Stimulated activated CD8-positive, alpha-beta memory T cell treated with anti-CD3 and anti-CD28 coated beads, Interleukin-4, amount 100 ng/mL, for 24 hours (primary cell): ENCODE measurements around the gene ACTR3.

Experiments used
- DNase-seq: peaks from one replicate; pipeline ENCODE4 v3.0.0-alpha.2; 2020; ENCODE audit warnings: low read depth

The ACTR3 gene

DNA sequence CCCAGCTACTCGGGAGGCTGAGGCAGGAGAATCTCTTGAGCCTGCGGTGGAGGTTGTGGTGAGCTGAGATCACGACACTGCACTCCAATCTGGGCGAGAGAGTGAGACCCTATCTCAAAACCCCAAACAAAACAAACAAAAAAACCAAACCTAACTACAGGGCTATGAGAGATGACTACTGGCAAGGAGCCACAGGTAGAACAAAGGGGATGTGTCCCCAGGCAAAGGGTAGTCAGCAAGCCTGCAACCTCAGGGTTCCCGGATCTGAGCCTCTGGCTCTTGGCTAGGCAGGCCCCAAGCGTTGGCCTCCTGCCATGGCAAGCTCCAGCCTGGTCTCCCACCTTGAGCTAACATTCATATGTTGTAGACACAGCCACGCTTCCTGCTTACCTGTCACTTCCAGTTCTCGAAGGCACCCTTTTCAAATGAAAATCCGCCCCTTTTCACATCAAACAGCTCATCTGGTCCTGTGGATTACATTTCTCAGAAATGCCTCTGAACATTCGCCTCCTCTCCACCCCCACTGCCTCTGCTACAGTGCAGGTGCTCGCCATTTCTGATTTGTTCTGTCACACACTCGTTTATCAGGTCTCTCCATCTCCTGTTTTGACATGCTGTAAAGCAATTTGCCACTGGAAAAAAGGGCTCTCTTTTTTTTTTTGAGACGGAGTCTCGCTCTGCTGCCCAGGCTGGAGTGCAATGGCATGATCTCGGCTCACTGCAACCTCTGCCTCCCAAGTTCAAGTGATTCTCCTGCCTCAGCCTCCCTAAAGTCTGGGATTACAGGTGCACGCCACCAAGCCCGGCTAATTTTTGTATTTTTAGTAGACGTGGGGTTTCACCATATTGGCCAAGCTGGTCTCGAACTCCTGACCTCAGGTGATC, 13.1 kb upstream of the ACTR3 start:
- peak; percentile 19 for DNase-seq

DNA sequence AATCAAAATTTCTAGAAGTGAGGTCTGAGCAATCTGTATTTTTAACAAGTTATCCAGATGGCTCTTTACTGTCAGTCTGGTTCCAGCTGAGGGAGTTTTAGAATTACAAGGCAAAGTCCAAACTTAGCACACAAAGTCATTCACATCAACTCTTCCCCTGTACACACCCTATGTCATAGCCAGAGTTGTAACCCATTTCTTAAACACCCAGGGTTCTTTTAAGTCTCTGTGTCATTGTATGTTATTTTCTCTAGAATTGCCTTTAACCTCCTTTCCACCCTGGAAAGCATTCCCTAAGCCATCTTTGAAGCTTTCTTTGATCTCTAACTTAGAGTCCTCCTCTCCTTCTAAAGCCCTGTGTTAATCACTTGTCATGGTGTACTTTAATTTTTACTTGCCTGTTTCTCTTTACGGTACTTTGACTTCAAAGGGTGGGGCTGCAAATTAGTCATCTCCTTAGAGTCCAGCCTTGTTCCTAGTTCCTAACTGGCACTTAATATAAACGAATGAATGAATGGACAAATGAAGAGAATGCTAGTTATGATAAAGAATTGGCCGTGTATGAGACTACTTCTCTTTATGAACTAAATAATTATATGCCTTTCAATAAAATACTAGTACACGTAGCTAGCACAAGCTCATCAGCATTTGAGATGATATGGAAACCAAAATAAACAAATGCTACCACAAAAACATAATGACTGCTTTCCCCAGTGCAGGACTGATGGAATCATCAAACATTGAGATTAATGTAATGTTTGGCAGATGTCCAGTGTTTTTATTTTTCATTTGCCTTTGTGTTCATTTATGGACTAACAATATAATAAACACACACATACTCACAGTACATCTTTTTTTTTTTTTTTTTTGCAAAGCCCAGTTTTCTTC, 11.9 kb upstream of the ACTR3 start:
- no peak for DNase-seq

DNA sequence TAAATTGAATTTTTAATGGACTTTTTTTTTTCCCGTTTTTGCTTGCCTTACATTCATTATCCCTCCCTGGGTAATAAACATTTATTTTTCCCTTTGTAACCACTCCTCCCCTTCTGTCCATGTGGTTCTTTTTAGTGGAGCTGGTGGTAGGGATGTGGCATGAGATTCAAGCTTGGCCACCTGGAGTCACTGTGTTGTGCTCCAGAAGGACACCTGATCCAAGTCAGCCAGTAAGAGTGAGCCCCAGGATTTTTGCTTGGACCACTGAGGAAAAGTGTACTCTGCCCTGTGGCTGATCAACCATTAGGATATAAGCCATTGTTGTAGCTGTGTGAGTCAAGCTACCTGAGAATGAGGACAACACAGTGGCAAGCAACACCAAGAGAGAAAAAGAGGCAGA, 11.1 kb upstream of the ACTR3 start:
- DNase-seq: no peak

DNA sequence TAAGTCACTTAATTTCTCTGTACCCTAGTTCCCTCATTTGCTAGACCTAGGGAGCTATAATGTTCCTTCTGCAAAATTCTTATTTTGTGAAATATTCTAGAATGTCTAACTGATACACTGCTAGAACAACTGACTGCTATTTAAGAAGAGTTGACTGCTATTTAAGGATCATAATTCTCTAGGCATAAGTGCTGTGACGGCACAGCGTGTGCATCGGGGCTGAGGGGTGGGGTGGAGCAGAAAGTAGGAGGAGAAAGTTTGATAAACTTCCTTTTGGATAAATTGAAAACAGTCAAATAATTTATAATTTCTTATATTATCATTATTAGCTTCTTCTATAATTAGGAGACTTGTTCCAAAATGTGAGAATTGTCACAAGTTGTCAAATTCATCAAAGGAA, 10.4 kb upstream of the ACTR3 start:
- DNase-seq: no peak

DNA sequence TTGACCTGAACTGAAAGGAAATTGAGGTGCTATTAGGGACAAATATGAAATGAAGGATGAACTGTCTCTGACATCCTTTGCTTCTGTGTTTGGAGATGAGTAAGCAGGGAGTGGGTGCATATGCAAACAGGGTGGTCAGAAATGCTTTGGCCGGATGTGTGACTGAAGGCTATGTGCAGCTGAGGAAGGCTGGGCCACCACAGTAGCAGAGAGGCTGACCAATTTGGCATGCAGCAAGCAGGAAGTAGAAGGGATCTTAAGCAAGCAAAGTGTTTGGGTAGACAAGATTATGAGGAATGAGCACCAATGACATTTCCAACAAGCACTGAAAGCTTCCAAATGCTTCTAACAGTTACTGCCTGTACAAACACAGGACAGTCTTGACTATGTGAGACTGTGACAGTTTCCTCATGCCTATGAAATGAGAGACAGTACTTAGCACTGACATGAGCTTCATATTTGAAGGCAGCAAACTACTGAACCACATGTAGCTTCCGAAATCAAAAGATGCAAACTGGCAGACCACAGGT, 3.3 kb upstream of the ACTR3 start:
- DNase-seq: peak; percentile 26

DNA sequence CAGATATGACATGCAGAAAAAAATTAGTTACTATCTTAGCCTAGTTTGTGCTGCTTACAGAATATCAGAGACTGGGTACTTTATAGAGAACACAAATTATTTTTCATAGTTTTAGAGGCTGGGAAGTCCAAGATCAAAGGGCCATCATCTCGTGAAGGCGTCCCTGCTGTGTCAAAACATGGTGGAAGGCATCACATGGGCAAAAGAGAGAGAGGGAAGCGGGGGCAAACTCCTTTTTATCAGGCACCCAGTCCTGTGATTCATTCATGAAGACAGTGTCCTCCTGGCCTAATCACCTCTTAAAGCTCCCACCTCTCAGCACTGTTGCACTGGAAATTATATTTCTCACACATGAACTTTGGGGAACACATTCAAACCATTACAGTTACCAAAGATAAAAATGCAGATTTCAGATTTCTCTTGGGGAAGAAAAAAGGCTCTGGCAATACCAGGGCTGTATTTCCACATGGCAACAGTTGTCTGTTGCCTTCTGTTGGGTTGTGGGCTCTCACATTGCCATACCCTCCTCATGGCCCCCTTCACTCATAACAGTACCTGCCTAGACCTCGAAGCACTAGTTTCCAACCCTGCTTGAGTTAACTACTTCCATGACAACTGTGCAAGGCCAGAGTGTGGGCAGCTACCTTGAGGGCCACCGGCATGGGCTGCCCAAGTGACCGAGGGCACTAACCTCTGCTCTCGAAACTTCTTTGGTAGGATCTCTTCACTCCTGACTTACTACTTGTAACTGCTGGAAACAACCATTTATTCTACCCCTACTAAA, 2.7 kb upstream of the ACTR3 start:
- no peak for DNase-seq

DNA sequence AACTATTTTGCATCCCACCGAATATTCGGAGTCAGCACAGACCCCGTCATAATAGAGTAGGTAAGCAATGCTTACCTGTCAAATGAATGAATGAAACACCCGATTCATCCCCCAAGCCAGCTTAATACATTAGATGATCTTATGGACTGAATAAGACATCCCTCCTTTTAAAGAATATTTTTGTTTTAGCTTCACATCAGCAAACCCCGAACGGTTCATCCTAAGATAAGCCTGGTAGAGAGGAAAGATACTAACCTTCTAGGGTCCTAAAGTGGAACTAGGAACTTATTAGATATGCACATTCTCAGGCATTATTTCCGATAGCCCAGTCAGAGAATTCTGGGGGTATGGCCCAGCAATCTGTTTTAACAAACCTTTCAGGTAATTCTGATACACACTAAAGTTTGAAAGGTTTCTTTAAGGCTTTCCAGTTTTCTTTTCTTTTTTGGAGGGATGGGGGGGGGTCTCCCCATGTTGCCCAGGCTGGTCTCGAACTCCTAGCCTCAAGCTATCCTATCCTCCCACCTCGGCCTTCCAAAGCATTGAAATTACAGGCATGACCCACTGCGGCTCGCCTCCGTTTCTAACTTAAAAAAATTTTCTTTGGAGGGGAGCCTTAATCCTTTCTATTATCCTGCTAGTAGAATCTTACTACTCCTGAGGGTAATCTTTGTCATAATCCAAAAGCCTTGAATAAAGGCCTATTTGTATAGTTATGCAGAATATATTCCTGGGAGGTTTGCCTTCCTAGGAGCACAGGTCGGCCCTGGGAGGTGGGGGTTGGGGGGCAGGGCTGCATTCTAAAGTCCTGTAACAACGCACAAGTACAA, 1.0 kb upstream of the ACTR3 start:
- no peak for DNase-seq

DNA sequence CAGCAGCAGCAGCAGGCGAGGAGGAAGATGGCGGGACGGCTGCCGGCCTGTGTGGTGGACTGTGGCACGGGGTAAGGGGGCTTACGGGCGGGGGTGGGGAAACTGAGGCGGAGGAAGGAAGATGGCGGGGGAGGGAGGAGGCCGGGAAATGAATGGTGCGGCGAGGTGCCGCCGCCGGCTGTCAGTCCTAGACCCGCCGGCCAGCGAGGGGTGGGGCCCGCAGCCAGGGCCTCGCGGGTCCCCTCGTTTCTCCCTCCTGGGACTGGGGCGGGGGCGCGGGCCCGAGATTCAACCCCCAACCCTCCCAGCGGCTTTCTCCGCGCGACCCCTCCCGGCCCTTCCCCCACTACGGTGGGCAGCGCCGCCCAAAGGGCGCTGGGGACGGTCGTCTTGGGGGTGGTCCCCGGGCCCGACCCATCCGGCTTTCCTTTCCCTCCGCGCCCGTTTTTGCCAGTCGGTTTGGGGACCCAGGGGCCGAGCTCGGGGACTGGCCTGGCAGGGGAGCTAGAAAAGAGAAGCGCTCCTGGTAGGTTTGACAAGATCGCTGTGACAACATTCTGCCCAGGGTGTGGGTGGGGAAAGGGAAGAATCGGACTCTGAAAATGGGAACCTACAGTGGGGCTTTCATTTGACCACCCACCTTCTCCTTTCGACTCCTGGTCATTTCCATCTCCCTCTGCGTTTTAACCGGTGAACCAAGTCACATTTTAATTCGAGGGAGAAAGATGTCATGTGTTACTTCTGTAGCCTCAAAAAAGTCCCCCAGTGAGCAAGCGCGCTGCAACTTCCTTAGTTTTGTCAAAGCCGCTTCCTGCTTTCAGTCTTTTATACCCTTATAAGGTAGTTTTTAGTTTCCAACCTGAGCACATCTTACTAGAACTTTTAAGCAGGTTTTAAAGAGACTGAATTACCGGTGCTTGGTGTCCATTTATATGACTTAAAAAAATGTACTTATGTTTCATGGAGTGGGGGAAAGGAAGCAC, 655 bp downstream of the ACTR3 start:
- DNase-seq: peak; percentile 59

DNA sequence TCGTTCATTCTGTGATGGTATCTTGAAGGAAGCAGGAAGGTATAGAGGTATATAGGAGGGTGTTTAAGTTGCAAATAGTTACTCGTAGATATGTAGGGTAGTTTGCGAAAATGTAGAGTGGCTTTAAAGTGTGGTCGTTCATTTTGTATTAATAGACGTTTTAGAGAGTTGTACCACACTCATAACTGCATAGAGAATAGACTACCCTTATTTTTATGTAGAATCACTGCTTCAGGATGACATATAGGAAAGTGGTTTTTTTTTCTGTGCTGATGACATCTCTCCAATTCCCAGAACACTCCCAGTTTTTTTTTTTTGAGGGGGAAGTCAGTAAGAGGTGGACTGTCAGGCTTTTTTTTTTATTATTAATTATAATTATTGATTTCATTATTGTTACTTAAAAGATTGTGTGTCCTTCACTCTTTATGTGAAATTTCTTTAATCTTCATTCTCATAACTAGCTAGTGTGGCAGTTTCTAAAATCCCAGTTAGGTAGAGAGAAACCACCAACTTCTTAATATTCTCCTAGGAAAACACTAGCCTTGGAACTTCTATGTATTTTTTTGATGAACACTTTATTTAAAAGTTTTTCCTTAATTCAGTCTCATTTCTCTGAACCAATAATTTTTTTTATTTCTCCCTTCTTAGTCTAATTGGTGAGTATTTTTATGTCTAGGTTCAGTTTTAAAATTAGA, 1.5 kb downstream of the ACTR3 start:
- no peak for DNase-seq

DNA sequence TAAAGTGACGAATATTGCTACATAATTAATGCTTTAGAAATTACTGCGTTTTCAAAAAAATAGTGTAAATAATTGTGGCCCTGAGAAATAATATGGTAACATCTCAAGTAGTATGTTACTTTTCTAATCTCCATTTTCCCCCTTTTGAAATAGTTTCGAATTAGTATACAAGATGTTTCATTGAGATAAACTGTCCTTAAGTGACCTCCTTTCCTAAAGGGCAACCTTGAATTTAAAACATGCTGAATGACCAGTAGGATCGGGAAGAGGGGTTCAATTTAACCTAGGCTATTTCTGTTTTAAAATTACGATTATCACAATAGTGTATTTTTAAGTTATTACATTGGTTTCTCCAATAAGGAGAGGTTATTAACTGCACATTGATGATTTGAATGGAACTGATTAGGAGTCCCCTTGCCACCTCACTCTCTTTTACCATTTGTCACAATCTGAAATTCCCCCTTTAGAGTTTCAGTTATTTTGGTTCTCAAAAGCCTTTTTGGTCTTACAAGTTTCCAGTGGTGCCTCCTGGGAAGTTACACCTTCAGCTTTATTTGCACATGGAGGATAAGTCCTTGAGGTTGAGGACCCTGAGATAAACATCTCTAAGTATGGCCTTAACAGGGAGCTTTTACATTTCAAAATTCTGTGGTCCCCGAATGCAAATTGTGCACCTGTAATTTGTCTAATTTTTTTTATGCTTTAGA, 2.3 kb downstream of the ACTR3 start:
- DNase-seq: no peak

DNA sequence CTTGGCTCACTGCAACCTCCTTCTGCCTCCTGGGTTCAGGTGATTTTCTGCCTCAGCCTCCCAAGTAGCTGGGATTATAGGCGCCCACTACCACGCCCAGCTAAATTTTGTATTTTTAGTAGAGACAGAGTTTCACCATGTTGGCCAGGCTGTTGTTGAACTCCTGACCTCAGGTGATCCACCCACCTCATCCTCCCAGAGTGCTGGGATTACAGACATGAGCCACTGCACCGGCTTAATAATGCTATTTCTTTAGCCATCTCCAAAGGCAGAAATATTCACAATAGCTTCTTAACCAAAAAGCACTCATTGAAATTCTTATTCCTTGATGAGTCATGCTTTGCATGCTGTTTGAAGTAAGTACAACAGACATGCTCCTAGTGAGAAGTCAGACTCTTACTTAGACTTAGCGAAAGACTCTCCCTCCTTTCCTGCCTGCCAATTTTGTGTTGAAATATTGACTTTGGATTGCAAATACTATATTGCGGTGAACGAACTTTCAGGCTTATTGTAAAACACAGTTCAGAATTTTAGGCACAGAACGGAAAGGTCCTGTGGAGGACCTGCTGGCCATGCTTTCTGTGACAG, 4.4 kb downstream of the ACTR3 start:
- no peak for DNase-seq

DNA sequence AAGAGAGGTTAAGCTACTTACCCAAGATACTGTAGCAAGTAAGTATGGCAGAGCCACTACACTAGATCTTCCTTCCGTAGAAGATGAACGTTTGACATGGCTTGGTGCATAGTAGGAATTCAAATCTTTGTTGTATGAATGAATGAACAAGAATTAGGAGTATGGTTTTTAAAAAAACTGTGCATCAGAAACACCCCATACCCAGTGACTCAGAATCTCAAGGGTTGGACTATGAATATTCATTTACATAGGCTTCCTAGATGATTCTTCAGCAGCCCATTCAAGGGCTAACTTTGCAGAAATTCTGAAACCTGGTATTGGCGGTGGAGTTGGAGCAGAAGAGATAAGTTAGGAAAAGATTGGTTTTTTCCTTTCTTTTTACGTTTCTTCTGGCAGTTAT, 5.4 kb downstream of the ACTR3 start:
- no peak for DNase-seq

DNA sequence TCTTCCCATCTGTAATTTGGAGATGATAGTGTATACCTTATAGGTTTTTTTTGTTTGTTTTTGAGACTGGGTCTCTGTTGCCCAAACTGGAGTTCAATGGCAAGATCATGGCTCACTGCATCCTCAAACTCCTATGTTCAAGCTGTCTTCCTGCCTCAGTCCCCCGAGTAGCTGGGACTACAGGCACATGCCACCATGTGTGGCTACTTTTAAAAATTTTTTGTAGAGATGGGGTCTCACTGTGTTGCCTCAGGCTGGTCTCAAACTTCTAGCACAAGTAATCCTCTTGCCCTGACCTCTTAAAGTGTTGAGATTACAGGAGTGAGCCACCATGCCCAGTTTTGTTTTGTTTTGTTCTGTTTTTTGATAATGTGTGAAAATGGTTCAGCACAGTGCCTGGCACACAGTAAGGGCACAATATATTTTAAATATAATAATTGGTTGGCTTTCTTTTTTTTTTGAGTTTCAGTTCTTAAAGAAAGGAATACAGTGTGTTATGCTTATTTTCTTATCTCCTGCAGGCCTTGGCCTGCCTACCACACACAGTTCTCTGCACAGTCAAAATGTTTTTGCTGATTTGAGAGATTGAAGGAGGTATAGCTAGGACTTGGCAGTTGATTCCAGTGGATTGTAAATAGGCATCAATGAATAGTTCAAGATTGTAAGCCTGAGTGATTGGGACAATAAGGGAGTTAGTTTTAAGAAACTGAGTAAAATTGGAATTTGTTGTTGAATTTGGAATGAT, 6.1 kb downstream of the ACTR3 start:
- DNase-seq: no peak

DNA sequence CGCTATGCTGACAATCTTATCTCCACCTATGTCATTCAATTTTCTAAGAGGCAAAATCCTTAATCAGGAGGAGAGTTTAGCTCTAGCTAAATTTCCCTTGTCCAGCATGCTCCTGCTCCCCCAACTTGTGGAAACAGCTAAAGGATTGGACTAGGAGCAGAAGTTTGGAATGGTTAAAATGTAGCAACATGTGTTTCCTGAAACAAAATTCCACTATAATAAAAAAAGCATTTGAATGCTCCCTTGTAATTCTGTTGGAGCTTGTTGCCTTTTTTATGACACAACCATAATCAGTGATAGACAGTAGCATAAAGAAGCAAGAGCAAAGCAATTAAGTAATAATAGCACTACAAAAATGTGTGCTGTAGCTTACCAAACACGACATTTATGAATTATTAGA, 6.9 kb downstream of the ACTR3 start:
- DNase-seq: no peak

DNA sequence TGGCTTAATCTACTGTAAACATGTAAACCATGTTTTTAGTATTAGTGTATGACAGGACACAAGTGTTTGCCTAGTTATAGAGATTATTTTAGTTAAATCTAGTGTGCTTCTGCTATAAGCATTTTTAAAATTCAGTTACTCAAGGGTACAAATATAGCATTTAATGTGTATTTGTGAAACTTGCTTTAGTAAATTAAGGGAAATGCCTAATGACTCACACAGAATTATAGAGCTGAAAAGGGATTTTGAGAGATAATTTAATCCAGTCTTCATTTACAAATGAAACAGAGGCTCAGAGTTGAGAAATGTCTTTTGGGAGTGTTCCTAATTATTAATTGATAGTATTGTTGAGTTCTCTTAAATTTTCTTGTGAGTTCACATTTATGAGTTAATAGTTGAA, 8.2 kb downstream of the ACTR3 start:
- DNase-seq: no peak

DNA sequence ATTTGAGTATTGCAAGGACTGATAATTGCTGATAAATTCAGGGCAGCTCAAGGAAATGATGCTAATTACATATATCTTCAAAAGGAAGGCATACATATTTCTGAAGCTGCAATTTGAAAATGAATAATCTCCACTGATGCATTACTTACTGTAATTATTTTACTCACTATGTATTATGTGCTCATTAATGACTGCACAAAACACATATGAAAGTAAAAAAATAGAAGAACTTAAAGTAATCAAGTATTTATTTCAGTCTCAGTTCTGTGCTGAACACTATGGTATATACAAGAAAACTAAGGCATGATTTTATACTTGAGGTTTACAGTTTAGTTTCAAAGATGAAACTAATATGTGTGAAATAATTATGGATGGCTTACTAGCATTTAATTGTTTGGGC, 9.3 kb downstream of the ACTR3 start:
- no peak for DNase-seq

DNA sequence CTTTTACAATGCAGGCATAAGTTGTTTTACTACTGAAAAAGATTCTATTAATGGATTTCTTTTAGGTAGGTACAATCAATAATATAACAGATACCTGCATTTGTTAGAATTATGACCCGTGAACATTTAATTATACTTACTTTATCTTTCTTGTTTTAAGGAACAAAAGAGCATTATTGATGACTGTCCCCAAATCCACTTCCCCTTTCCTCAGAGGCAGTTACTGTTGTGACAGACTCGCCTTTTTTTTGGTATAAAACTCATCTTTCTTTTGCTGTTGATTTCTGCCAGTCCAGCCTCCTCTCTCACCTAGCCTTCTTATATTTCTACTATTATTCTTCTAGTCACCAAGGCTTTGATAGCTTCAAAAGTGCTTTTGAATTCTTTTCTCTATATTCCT, 12.1 kb downstream of the ACTR3 start:
- DNase-seq: no peak

DNA sequence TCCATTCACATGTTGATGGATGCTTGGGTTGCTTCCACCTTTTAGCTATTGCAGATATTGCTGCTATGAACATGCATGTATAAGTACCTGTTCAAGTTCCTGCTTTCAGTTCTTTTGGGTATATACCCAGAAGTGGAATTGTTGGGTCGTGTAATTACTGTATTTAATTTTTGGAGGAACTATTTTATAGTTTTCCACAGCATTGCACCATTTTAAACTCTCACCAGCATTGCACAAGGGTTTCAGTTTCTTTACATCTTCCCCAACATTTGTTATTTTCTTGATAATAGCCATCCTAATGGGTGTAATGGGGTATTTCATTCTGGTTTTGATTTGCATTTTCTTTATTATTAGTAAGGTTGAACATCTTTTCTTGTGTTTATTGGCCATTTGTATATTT, 16.0 kb downstream of the ACTR3 start:
- DNase-seq: no peak
